Measurements from ENCODE around the gene CHST2. TPM values are rescaled to one million over a fixed set of nuclear protein-coding genes. Genes with fewer than 3 reads are reported as not detected.
"Not testable (repeated sequence)": the region's sequence is repeated elsewhere in the genome, so short reads cannot be mapped to it uniquely, and the experiment has no call there.

CHST2 gene, protein sequence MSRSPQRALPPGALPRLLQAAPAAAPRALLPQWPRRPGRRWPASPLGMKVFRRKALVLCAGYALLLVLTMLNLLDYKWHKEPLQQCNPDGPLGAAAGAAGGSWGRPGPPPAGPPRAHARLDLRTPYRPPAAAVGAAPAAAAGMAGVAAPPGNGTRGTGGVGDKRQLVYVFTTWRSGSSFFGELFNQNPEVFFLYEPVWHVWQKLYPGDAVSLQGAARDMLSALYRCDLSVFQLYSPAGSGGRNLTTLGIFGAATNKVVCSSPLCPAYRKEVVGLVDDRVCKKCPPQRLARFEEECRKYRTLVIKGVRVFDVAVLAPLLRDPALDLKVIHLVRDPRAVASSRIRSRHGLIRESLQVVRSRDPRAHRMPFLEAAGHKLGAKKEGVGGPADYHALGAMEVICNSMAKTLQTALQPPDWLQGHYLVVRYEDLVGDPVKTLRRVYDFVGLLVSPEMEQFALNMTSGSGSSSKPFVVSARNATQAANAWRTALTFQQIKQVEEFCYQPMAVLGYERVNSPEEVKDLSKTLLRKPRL
- total RNA-seq (1 to 10 TPM; 4.2 to 5.2 TPM), polyA plus RNA-seq (10 to 100 TPM in 1 of 3 donors, 1 to 10 TPM in 2; 4.2 to 11.4 (median 5.5) TPM), total RNA-seq (5.6 to 17.4 (median 8.1) reads per million in 6 experiments)

DNA sequence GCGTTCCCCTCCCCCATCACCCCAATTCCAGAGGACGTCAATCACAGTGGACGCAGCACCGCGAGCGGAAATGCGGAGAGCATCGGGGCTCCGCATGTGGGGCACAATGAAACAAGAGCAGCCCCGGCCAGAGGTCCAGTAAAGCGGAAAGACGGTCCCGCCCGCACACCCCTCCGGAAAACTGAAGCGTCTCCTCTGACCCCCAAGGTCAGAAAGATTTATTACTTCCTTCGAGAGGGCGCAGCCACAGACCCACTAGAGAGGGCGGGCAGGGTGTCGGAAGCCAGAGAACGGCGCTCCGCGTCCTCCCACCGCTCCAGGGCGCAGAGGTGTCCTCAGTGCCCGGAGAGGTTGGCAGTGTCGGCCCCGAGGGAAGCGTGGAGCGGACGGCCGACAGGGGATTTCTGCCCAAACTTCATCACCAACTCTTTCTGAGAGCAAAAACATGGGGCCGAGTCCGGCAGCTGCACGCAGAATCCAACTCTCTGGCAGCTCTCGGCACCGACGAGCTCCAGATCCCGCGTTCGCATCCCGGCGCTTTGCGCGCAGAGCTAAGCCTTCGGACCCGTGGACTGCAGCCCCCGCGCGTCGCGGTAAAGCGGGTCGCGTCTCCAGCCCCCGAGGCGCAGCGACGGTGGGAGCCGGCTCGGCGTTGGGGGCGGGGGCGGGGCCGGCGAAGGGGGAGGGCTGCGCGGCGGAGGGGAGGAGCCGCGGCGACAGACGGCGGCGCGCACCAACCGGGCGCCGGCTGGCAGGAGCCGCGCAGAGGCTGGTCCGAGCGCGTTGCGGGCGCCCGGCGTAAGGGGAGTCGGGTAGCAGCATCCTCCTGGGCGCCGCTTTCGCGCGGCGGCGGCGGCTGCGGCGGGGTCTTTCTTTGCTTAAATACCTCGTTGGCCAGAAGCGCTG, at the start of gene CHST2:
Gene CHST2 (plus strand): TSS at position 763 of the 906 bp plus-strand sequence. CDS start 1,046 bp downstream, outside the sequence.
- Mint-ChIP-seq H3K27ac (peak within 1 kb of the TSS; percentile 77 to 91 (median 86)), H3K9me3 (no peaks in the 10 kb centered on the region)
- POLR2A ChIA-PET, result interaction anchor here (0.9 to 3.4 kb wide), 8 partner anchors 49 to 853 kb away, joined by 3 to 18 read pairs (median 4); partner anchors contain the start of genes DIPK2A and U2SURP

GRCh38 chr3:143070977-143071551, 48.5 kb upstream of the CHST2 start:
- no peak overlapping the region for H3K4me3 Mint-ChIP-seq
- H3K27ac Mint-ChIP-seq, result no peak overlapping the region
- H3K9me3 Mint-ChIP-seq, result no peaks in the 10 kb centered on the region
- peaks cover 0 to 3% (median 0%) of the 10 kb centered on the region in 4 donors for H3K4me1 Mint-ChIP-seq
- no peak for ATAC-seq
- POLR2A ChIA-PET, result interaction anchor here (0.5 kb wide), 1 partner anchor 66 kb away, joined by 4 read pairs; no protein-coding TSS in a partner anchor
- H3K27me3 Mint-ChIP-seq, result no peaks in the 10 kb centered on the region
- no peak for DNase-seq
- no peaks in the 10 kb centered on the region for H3K36me3 Mint-ChIP-seq

More for the DNA sequence above, at the start of gene CHST2:
- ATAC-seq, result peak; percentile 74 to 78
- Mint-ChIP-seq H3K27me3 (no peaks in the 10 kb centered on the region), H3K4me3 (peak within 1 kb of the TSS; percentile 87 to 95 (median 93)), H3K36me3 (no peaks in the 10 kb centered on the region), H3K4me1 (peaks cover 10 to 39% (median 31%) of the 10 kb centered on the region in 4 donors)
- peak; percentile 56 to 82 (median 71) for DNase-seq

- Mint-ChIP-seq H3K9me3 (no peaks in the 10 kb centered on the region), H3K4me1 (peaks cover 0 to 3% (median 0%) of the 10 kb centered on the region in 4 donors), H3K36me3 (no peaks in the 10 kb centered on the region), H3K27me3 (no peaks in the 10 kb centered on the region), H3K4me3 (no peak overlapping the region), H3K27ac (no peak overlapping the region)
- ATAC-seq, result no peak
- no peak for DNase-seq
- POLR2A ChIA-PET, result interaction anchor here (0.5 kb wide), 1 partner anchor 67 kb away, joined by 4 read pairs; no protein-coding TSS in a partner anchor
These were observed 47.8 kb upstream of the CHST2 start for GRCh38 chr3:143071776-143072175.

- H3K4me3 Mint-ChIP-seq, H3K9me3 Mint-ChIP-seq, H3K36me3 Mint-ChIP-seq, H3K27me3 Mint-ChIP-seq, H3K4me1 Mint-ChIP-seq, POLR2A ChIA-PET, DNase-seq, ATAC-seq: not testable (repeated sequence)
- H3K27ac Mint-ChIP-seq, result peak overlapping the region in 1 of 10 donors; percentile 21
These were observed 47.1 kb upstream of the CHST2 start for GRCh38 chr3:143072298-143073020.

- POLR2A ChIA-PET, H3K9me3 Mint-ChIP-seq, H3K4me3 Mint-ChIP-seq, ATAC-seq, H3K27me3 Mint-ChIP-seq, DNase-seq, H3K4me1 Mint-ChIP-seq, H3K36me3 Mint-ChIP-seq: not testable (repeated sequence)
- peak overlapping the region in 1 of 10 donors; percentile 15 for H3K27ac Mint-ChIP-seq
These were observed 46.0 kb upstream of the CHST2 start for GRCh38 chr3:143073541-143073940.

GRCh38 chr3:143073983-143074382, 45.6 kb upstream of the CHST2 start:
- H3K9me3 Mint-ChIP-seq, H3K4me1 Mint-ChIP-seq, H3K27me3 Mint-ChIP-seq, DNase-seq, H3K36me3 Mint-ChIP-seq, POLR2A ChIA-PET, H3K4me3 Mint-ChIP-seq, ATAC-seq, H3K27ac Mint-ChIP-seq: not testable (repeated sequence)

GRCh38 chr3:143078883-143079282, 40.7 kb upstream of the CHST2 start:
- POLR2A ChIA-PET, result no interaction called here
- ATAC-seq (no peak), DNase-seq (no peak)
- Mint-ChIP-seq H3K27me3 (peaks cover 0 to 3% (median 0%) of the 10 kb centered on the region in 5 donors), H3K36me3 (no peaks in the 10 kb centered on the region), H3K4me1 (peaks cover 0 to 7% (median 0%) of the 10 kb centered on the region in 4 donors), H3K27ac (peak overlapping the region in 2 of 10 donors; percentile 17 to 19), H3K9me3 (no peaks in the 10 kb centered on the region), H3K4me3 (no peak overlapping the region)

DNA sequence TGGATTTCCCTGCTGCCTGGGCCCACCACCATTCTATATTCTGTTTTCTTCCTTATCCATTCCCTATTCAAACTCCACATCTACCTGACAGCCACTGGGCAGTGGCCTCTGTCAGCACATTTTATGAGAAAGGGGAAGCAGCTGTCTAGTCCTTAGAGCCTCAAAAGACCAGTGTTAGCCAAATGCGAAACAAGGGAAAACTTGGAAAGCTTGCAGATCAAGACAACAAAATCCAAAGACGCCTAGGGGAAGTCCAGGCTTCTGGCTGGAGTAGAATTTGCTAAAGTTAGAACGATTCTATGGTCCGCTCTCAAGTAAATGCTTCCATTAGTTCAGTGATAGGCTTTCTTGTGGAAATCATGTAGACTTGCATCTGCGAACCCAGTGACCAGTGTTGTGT, 39.4 kb upstream of the CHST2 start:
- no peak overlapping the region for H3K27ac Mint-ChIP-seq
- no peaks in the 10 kb centered on the region for H3K36me3 Mint-ChIP-seq
- peaks cover 0 to 8% (median 3%) of the 10 kb centered on the region in 5 donors for H3K27me3 Mint-ChIP-seq
- H3K9me3 Mint-ChIP-seq, result no peaks in the 10 kb centered on the region
- POLR2A ChIA-PET, result no interaction called here
- no peak for ATAC-seq
- H3K4me1 Mint-ChIP-seq, result peaks cover 0 to 13% (median 1%) of the 10 kb centered on the region in 4 donors
- H3K4me3 Mint-ChIP-seq, result peak overlapping the region in 1 of 10 donors; percentile 39
- no peak for DNase-seq

DNA sequence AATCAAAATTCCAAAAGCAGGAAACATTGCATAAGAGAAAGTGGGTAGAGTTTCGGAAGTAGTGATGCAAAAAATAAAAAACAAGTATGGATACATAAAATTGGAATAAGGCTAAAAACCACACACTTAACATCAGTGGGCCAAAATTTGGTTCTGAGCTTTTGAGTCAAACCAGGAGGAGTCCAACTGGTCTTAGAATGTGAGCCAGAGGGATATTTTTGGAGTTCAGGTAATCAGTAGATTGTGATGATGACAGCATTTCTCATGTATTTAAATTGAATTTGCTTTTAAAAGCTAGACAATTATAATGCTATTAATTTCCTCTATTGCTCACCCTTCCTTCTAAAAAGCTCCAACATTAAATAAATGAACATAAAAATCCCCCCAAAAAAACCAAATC, 38.2 kb upstream of the CHST2 start:
- no peaks in the 10 kb centered on the region for H3K36me3 Mint-ChIP-seq
- no peak overlapping the region for H3K4me3 Mint-ChIP-seq
- no peak for ATAC-seq
- POLR2A ChIA-PET, result no interaction called here
- DNase-seq, result no peak
- no peaks in the 10 kb centered on the region for H3K9me3 Mint-ChIP-seq
- H3K27me3 Mint-ChIP-seq, result peaks cover 0 to 8% (median 3%) of the 10 kb centered on the region in 5 donors
- no peak overlapping the region for H3K27ac Mint-ChIP-seq
- peaks cover 0 to 13% (median 1%) of the 10 kb centered on the region in 4 donors for H3K4me1 Mint-ChIP-seq

GRCh38 chr3:143081844-143082778, 37.5 kb upstream of the CHST2 start:
- H3K27ac Mint-ChIP-seq, result peak overlapping the region in 1 of 10 donors; percentile 11
- POLR2A ChIA-PET, result no interaction called here

DNA sequence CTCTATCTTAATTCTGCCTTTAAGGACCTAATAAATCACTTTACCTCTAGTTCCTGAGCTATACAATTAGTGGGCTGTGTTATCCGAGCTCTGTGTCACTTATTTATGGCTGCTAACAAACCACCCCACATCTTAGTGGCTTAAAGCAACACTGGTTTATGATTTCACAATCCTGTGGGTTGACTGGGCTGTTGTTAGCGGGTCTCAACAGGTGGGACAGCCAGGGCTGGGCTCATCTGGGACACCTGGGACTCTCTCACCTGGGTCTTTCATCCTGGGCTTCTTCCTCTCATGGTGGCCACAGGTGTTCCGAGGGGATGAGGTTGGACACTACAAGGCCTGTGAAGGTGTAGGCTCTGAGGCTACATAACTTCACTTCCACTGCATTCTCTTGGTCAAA, 35.8 kb upstream of the CHST2 start:
- H3K9me3 Mint-ChIP-seq, result peaks cover 0 to 6% (median 0%) of the 10 kb centered on the region in 9 donors
- H3K4me3 Mint-ChIP-seq, result no peak overlapping the region
- peaks cover 0 to 1% (median 0%) of the 10 kb centered on the region in 3 donors for H3K36me3 Mint-ChIP-seq
- DNase-seq, result no peak
- H3K4me1 Mint-ChIP-seq, result peaks cover 0 to 13% (median 1%) of the 10 kb centered on the region in 4 donors
- H3K27me3 Mint-ChIP-seq, result peaks cover 0 to 8% (median 0%) of the 10 kb centered on the region in 5 donors
- ATAC-seq, result no peak
- POLR2A ChIA-PET, result no interaction called here
- no peak overlapping the region for H3K27ac Mint-ChIP-seq

More at GRCh38 chr3:143081844-143082778, 37.5 kb upstream of the CHST2 start:
- ATAC-seq (no peak), DNase-seq (no peak)
- H3K36me3 Mint-ChIP-seq, result no peaks in the 10 kb centered on the region
- H3K9me3 Mint-ChIP-seq, result no peaks in the 10 kb centered on the region
- peaks cover 0 to 8% (median 2%) of the 10 kb centered on the region in 5 donors for H3K27me3 Mint-ChIP-seq
- peaks cover 0 to 13% (median 1%) of the 10 kb centered on the region in 4 donors for H3K4me1 Mint-ChIP-seq
- no peak overlapping the region for H3K4me3 Mint-ChIP-seq
